HepG2 (cell line): ENCODE results near the gene DDAH2. TPM values are rescaled to one million over a fixed set of nuclear protein-coding genes. Genes with fewer than 3 reads are reported as not detected.

Source experiments
- ATAC-seq: fragments of 200-7000 bp; cut with Tn5 transposase; 3 replicates; pipeline ENCODE4 v1.9.1; 2020; ENCODE audit warnings: mild to moderate bottlenecking, moderate library complexity
- BruUV-seq: library from RNA; stranded (reverse); fragments of 400-500 nt; replicated peaks from 2 replicates; lab custom pipeline; 2021; lab: Mats Ljungman, UMichigan
- CTCF ChIA-PET: fragments of 300-600 bp; formaldehyde crosslinking; extraction: SDS; loops from one replicate; lab custom pipeline; 2021; ENCODE audit warnings: low total read pairs, inconsistent platforms, low intra/inter-chr PET ratio; lab: Yijun Ruan, JAX
- POLR2A ChIA-PET: fragments of 350-600 bp; sonication (Branson Sonifier 250); formaldehyde crosslinking; loops from one replicate; lab custom pipeline; 2020; ENCODE audit warnings: antibody characterized with exemption, inconsistent platforms; lab: Yijun Ruan, JAX
- DNase-seq: peaks from one replicate; pipeline ENCODE4 v3.0.0-alpha.2; 2015; ENCODE audit warnings: low spot score
- FAIRE-seq: peaks from 3 replicates; lab custom pipeline; 2011; peaks lifted over from hg19 to GRCh38; lab: Jason Lieb, UNC
- H2AFZ ChIP-seq: one replicate; pipeline ENCODE4 v1.6.1; 2011; ENCODE audit warnings: low read length, inconsistent platforms
- H3K27ac ChIP-seq: fragments of 300-600 bp; 3 replicates; pipeline ENCODE4 v1.8.0; 2011; ENCODE audit warnings: mixed run types, mild to moderate bottlenecking, mixed read lengths, low read length, inconsistent platforms; ENCODE audit not compliant: insufficient read depth; ENCODE audit errors: extremely low read length
- H3K27me3 ChIP-seq, 2 experiments: fragments of 200-600 bp in 1 of 2; 2 replicates in 1 of 2; 3 replicates in 1 of 2; pipeline versions ENCODE4 v1.6.0 to v1.8.0; 2011; ENCODE audit warnings: low read length in 2 of 2, mild to moderate bottlenecking in 2 of 2, moderate library complexity in 2 of 2, inconsistent platforms in 1 of 2; ENCODE audit not compliant: insufficient read depth in 2 of 2, control insufficient read depth in 1 of 2
- H3K36me3 ChIP-seq, 2 experiments: fragments of 200-600 bp in 1 of 2; replicated peaks in 1 of 2; 2 replicates in 1 of 2; 3 replicates in 1 of 2; pipeline versions ENCODE4 v1.5.1 to v1.8.0; 2011; ENCODE audit warnings: low read length in 2 of 2, inconsistent platforms in 1 of 2; ENCODE audit not compliant: insufficient read depth in 2 of 2, control insufficient read depth in 1 of 2
- H3K4me1 ChIP-seq: 2 replicates; pipeline ENCODE4 v1.5.1; 2012; ENCODE audit warnings: low read length, inconsistent platforms; ENCODE audit not compliant: insufficient read depth
- H3K4me2 ChIP-seq: 2 replicates; pipeline ENCODE4 v1.6.0; 2011; ENCODE audit warnings: low read depth, low read length, inconsistent platforms
- H3K4me3 ChIP-seq, 3 experiments: fragments of 200-600 bp in 1 of 3; sonication (generic), shearing (Covaris generic) in 1 of 3; replicated peaks in 1 of 3; 2 replicates each; pipeline ENCODE4 v1.5.1; 2011 to 2016; ENCODE audit warnings: low read length in 3 of 3, inconsistent platforms in 2 of 3, low read depth in 2 of 3, mild to moderate bottlenecking in 2 of 3, control low read depth in 1 of 3, mixed read lengths in 1 of 3; ENCODE audit not compliant: insufficient read depth in 1 of 3
- H3K79me2 ChIP-seq: one replicate; pipeline ENCODE4 v1.6.1; 2011; ENCODE audit warnings: low read length, inconsistent platforms; ENCODE audit not compliant: insufficient read depth
- H3K9ac ChIP-seq: 2 replicates; pipeline ENCODE4 v1.6.0; 2011; ENCODE audit warnings: mild to moderate bottlenecking, low read depth, low read length, inconsistent platforms; ENCODE audit not compliant: insufficient read depth
- H3K9me3 ChIP-seq: 2 replicates; pipeline ENCODE4 v1.5.1; 2012; ENCODE audit warnings: mild to moderate bottlenecking, low read length
- H4K20me1 ChIP-seq: 2 replicates; pipeline ENCODE4 v1.6.0; 2011; ENCODE audit warnings: inconsistent platforms, mild to moderate bottlenecking, low read length, moderate library complexity; ENCODE audit not compliant: insufficient read depth
- ETV6 ChIP-seq: sonication (generic); formaldehyde crosslinking; conservative IDR thresholded peaks from 2 replicates; pipeline ENCODE4 v1.4.0; 2020; ENCODE audit warnings: missing genetic modification reagents
- MTF2 ChIP-seq: sonication (generic); formaldehyde crosslinking; IDR thresholded peaks from 2 replicates; pipeline ENCODE4 v1.5.0; 2020; ENCODE audit warnings: missing genetic modification reagents, borderline replicate concordance
- PHB2 ChIP-seq: fragments of 450-650 bp; IDR thresholded peaks from 2 replicates; pipeline ENCODE4 v1.6.1; 2018; ENCODE audit not compliant: partially characterized antibody
- SNRNP70 ChIP-seq: fragments of 200-400 bp; formaldehyde crosslinking; IDR thresholded peaks from 2 replicates; pipeline ENCODE4 v1.6.1; 2017; ENCODE audit warnings: mild to moderate bottlenecking, low read depth, low read length, moderate library complexity
- THAP11 ChIP-seq: IDR thresholded peaks from 2 replicates; pipeline ENCODE4 v1.6.1; 2016; ENCODE audit warnings: missing biosample characterization, missing genetic modification reagents
- TSC22D2 ChIP-seq: sonication (generic); formaldehyde crosslinking; IDR thresholded peaks from 2 replicates; pipeline ENCODE4 v1.5.1; 2020; ENCODE audit warnings: missing genetic modification reagents, mild to moderate bottlenecking, borderline replicate concordance
- ZIK1 ChIP-seq: sonication (generic); formaldehyde crosslinking; IDR thresholded peaks from 2 replicates; pipeline ENCODE4 v1.5.0; 2020; ENCODE audit warnings: mild to moderate bottlenecking, low read depth, missing genetic modification reagents, borderline replicate concordance
- ZNF296 ChIP-seq: sonication (generic); formaldehyde crosslinking; conservative IDR thresholded peaks from 2 replicates; pipeline ENCODE4 v1.5.0; 2020; ENCODE audit warnings: mild to moderate bottlenecking, missing genetic modification reagents
- ZNF343 ChIP-seq: sonication (generic); formaldehyde crosslinking; IDR thresholded peaks from 2 replicates; pipeline ENCODE4 v1.4.0; 2020; ENCODE audit warnings: mild to moderate bottlenecking, missing genetic modification reagents
- ZNF563 ChIP-seq: sonication (generic); formaldehyde crosslinking; IDR thresholded peaks from 2 replicates; pipeline ENCODE4 v1.8.0; 2022; ENCODE audit warnings: mild to moderate bottlenecking, moderate library complexity, missing genetic modification reagents
- WGBS: methylation state at CpG from one replicate; pipeline ENCODE4 v1.1.6; 2017; ENCODE audit warnings: low lambda C conversion rate; 5-methylcytosine and 5-hydroxymethylcytosine counted together
- in situ Hi-C: cut with HindIII; loops from 2 replicates; pipeline ENCODE4 v1.10.0; 2017; ENCODE audit warnings: low pct_unique_long_range_greater_than_20kb; ENCODE audit not compliant: extremely low pct_ligation_motif_present
- intact Hi-C: fragments of 100-400 bp; cut with micrococcal nuclease; formaldehyde crosslinking; loops from one replicate; pipeline ENCODE4 v1.10.0; 2022; ENCODE audit not compliant: unreplicated experiment
- polyA plus RNA-seq, 8 experiments: library from polyadenylated mRNA; depleted of rRNA in 3 of 8; stranded (reverse) in 7 of 8; unstranded in 1 of 8; fragments of >200 nt; fragmentation: Illumina TruSeq in 4 of 8; extraction: Trizol in 4 of 8; gene quantifications; 2 replicates each; pipeline versions ENCODE4 v1.2.1 to v1.2.3, GENCODE V29; 2011 to 2016; ENCODE audit warnings: low read depth in 4 of 8, missing spikeins in 1 of 8, mixed read lengths in 1 of 8; ENCODE audit not compliant: insufficient read depth in 1 of 8
- total RNA-seq, 5 experiments: library from RNA; depleted of rRNA; stranded (reverse); fragments of >200 nt; fragmentation: Illumina TruSeq; extraction: Trizol; gene quantifications; 2 replicates each; pipeline ENCODE4 v1.2.3, GENCODE V29; 2016; ENCODE audit warnings: low read depth in 1 of 5
- TF ChIP-seq, protein P1 (sequence below): sonication (generic); formaldehyde crosslinking; IDR thresholded peaks from 2 replicates; pipeline ENCODE4 v1.5.1; 2020; ENCODE audit warnings: mild to moderate bottlenecking, missing genetic modification reagents
- TF ChIP-seq, protein P2 (sequence below), 2 experiments: sonication (generic) in 1 of 2; formaldehyde crosslinking in 1 of 2; IDR thresholded peaks; 2 replicates each; pipeline versions ENCODE4 v1.4.0 to v1.6.1; 2018 to 2020; ENCODE audit warnings: missing genetic modification reagents in 2 of 2, borderline replicate concordance in 1 of 2, low read depth in 1 of 2, mild to moderate bottlenecking in 1 of 2, missing biosample characterization in 1 of 2
- TF ChIP-seq, protein P3 (sequence below): sonication (generic); formaldehyde crosslinking; IDR thresholded peaks from 2 replicates; pipeline ENCODE4 v1.8.0; 2022; ENCODE audit warnings: mild to moderate bottlenecking, missing genetic modification reagents, moderate library complexity
- TF ChIP-seq, protein P4 (sequence below): sonication (generic); formaldehyde crosslinking; conservative IDR thresholded peaks from 2 replicates; pipeline ENCODE4 v1.4.0; 2020; ENCODE audit warnings: mild to moderate bottlenecking, missing genetic modification reagents, moderate library complexity

Gene DDAH2
- total and polyA plus RNA-seq, 2 of the 13 experiments (the other 11 are each of a cell fraction or from before 2014, with no cell fraction given): 16.4 to 21.1 TPM

DNA sequence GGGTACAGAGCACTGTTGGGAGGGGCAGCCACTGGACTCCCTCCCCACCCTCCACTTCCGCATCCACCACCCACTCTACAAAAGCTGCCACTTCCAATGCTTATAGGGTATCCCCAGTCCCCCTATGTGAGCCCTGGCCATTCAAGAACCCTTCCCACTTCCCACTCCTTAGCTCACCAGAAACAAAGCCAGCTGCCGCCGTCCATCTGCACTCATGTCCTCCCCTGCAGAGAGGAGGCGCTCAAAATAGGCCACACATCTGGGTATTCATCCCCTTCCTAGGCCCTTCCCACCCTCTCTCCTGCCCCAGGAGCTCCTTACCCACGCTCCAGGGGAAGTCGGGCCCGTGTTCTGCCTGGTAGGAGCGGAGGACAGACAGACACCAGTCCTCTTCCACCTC lies 41.8 kb downstream of the DDAH2 start (continued):
- TF ChIP-seq, protein P1, sequence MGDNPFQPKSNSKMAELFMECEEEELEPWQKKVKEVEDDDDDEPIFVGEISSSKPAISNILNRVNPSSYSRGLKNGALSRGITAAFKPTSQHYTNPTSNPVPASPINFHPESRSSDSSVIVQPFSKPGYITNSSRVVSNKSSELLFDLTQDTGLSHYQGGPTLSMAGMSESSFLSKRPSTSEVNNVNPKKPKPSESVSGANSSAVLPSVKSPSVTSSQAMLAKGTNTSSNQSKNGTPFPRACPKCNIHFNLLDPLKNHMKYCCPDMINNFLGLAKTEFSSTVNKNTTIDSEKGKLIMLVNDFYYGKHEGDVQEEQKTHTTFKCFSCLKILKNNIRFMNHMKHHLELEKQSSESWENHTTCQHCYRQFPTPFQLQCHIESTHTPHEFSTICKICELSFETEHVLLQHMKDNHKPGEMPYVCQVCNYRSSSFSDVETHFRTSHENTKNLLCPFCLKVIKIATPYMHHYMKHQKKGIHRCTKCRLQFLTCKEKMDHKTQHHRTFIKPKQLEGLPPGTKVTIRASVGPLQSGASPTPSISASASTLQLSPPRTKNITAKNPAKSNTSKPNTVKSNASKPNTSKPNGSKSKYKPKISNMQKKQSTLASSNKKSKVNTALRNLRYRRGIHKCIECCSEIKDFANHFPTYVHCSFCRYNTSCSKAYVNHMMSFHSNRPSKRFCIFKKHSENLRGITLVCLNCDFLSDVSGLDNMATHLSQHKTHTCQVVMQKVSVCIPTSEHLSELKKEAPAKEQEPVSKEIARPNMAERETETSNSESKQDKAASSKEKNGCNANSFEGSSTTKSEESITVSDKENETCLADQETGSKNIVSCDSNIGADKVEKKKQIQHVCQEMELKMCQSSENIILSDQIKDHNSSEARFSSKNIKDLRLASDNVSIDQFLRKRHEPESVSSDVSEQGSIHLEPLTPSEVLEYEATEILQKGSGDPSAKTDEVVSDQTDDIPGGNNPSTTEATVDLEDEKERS (CRISPR knock-in tag): no peak
- TF ChIP-seq SNRNP70: no peak
- no peak for TF ChIP-seq MTF2
- TF ChIP-seq, protein P2, sequence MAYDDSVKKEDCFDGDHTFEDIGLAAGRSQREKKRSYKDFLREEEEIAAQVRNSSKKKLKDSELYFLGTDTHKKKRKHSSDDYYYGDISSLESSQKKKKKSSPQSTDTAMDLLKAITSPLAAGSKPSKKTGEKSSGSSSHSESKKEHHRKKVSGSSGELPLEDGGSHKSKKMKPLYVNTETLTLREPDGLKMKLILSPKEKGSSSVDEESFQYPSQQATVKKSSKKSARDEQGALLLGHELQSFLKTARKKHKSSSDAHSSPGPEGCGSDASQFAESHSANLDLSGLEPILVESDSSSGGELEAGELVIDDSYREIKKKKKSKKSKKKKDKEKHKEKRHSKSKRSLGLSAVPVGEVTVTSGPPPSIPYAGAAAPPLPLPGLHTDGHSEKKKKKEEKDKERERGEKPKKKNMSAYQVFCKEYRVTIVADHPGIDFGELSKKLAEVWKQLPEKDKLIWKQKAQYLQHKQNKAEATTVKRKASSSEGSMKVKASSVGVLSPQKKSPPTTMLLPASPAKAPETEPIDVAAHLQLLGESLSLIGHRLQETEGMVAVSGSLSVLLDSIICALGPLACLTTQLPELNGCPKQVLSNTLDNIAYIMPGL (CRISPR knock-in tag; IDR thresholded peaks at IDR 0.05; ENCODE audit: borderline replicate concordance in 1 of 2, low read depth in 1 of 2): no peak
- TF ChIP-seq, all 625 proteins: peak for 0

- Histone ChIP-seq H3K79me2 (no peaks in the 10 kb centered on the region), H3K27me3 (no peaks in the 10 kb centered on the region), H3K36me3 (peaks cover 37 to 44% of the 10 kb centered on the region in 2 experiments), H3K4me1 (peaks cover 33% of the 10 kb centered on the region), H2AFZ (no peak overlapping the region), H3K9me3 (no peaks in the 10 kb centered on the region), H3K4me3 (no peak overlapping the region), H3K9ac (no peak overlapping the region), H4K20me1 (no peaks in the 10 kb centered on the region), H3K4me2 (no peak overlapping the region), H3K27ac (no peak overlapping the region)
- intact Hi-C loops (no loop called here), in situ Hi-C loops (no loop called here)
- FAIRE-seq (no peak), ATAC-seq (no peak), DNase-seq (no peak)
- CTCF ChIA-PET: no interaction called here
- POLR2A ChIA-PET: interaction anchor here (1.4 kb wide), 1 partner anchor 16 kb away, joined by 3 read pairs; the partner anchor contains the start of gene LY6G5B
- BruUV-seq: no TSS peak
- 95% methylated on average over 5 of the region's 5 CpGs for WGBS
- TF ChIP-seq ETV6 (CRISPR knock-in tag): no peak
- TF ChIP-seq TSC22D2: no peak
- no peak for TF ChIP-seq PHB2
- TF ChIP-seq, protein P3, sequence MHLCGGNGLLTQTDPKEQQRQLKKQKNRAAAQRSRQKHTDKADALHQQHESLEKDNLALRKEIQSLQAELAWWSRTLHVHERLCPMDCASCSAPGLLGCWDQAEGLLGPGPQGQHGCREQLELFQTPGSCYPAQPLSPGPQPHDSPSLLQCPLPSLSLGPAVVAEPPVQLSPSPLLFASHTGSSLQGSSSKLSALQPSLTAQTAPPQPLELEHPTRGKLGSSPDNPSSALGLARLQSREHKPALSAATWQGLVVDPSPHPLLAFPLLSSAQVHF (CRISPR knock-in tag): no peak
- no peak for TF ChIP-seq THAP11 (CRISPR knock-in tag)
- TF ChIP-seq ZIK1: no peak
- TF ChIP-seq, protein P4, sequence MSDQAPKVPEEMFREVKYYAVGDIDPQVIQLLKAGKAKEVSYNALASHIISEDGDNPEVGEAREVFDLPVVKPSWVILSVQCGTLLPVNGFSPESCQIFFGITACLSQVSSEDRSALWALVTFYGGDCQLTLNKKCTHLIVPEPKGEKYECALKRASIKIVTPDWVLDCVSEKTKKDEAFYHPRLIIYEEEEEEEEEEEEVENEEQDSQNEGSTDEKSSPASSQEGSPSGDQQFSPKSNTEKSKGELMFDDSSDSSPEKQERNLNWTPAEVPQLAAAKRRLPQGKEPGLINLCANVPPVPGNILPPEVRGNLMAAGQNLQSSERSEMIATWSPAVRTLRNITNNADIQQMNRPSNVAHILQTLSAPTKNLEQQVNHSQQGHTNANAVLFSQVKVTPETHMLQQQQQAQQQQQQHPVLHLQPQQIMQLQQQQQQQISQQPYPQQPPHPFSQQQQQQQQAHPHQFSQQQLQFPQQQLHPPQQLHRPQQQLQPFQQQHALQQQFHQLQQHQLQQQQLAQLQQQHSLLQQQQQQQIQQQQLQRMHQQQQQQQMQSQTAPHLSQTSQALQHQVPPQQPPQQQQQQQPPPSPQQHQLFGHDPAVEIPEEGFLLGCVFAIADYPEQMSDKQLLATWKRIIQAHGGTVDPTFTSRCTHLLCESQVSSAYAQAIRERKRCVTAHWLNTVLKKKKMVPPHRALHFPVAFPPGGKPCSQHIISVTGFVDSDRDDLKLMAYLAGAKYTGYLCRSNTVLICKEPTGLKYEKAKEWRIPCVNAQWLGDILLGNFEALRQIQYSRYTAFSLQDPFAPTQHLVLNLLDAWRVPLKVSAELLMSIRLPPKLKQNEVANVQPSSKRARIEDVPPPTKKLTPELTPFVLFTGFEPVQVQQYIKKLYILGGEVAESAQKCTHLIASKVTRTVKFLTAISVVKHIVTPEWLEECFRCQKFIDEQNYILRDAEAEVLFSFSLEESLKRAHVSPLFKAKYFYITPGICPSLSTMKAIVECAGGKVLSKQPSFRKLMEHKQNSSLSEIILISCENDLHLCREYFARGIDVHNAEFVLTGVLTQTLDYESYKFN: no peak
- no peak for TF ChIP-seq ZNF296 (CRISPR knock-in tag)
- no peak for TF ChIP-seq ZNF343 (CRISPR knock-in tag)
- TF ChIP-seq ZNF563: no peak
Measured at GRCh38 chr6:31686483-31686882, 42.6 kb downstream of the DDAH2 start.
